Stimulated activated CD4-positive, alpha-beta T cell treated with anti-CD3 and anti-CD28 coated beads, Interleukin-1b, Interleukin-23, amount 100 ng/mL, for 1 hour (primary cell): ENCODE data around the gene MYO1E.
"Not testable (repeated sequence)": the region's sequence is repeated elsewhere in the genome, so short reads cannot be mapped to it uniquely, and the experiment has no call there.

Experiments used
- DNase-seq, 2 donors: peaks; one replicate each; pipeline ENCODE4 v3.0.0-alpha.2; 2020; ENCODE audit warnings: low read depth in 2 of 2

MYO1E gene

GRCh38 chr15:59387196-59387878 is 14.7 kb upstream of the MYO1E start:
- not testable (repeated sequence) for DNase-seq

GRCh38 chr15:59385171-59385570 is 12.5 kb upstream of the MYO1E start:
- DNase-seq = no peak

GRCh38 chr15:59384507-59384906 is 11.8 kb upstream of the MYO1E start:
- DNase-seq = no peak

- no peak for DNase-seq
These were observed 8.4 kb upstream of the MYO1E start for GRCh38 chr15:59380902-59381610.

- no peak for DNase-seq
These were observed 6.9 kb upstream of the MYO1E start for GRCh38 chr15:59379531-59379930.

- DNase-seq = no peak
These were observed 6.2 kb upstream of the MYO1E start for GRCh38 chr15:59378855-59379254.

GRCh38 chr15:59377924-59378323 is 5.3 kb upstream of the MYO1E start:
- DNase-seq = no peak

GRCh38 chr15:59376733-59377132 is 4.1 kb upstream of the MYO1E start:
- no peak for DNase-seq

- no peak for DNase-seq
These were observed 544 bp upstream of the MYO1E start for GRCh38 chr15:59373215-59373614.

- DNase-seq = no peak
These were observed 966 bp downstream of the MYO1E start for GRCh38 chr15:59371458-59372351.

GRCh38 chr15:59369597-59369996 is 3.1 kb downstream of the MYO1E start:
- DNase-seq = no peak

GRCh38 chr15:59367022-59367451 is 5.6 kb downstream of the MYO1E start:
- no peak for DNase-seq

- DNase-seq = no peak
These were observed 6.2 kb downstream of the MYO1E start for GRCh38 chr15:59366333-59367021.

- no peak for DNase-seq
These were observed 8.4 kb downstream of the MYO1E start for GRCh38 chr15:59364248-59364647.

- no peak for DNase-seq
These were observed 10.3 kb downstream of the MYO1E start for GRCh38 chr15:59362331-59362730.

- DNase-seq = no peak
These were observed 11.8 kb downstream of the MYO1E start for GRCh38 chr15:59360896-59361295.

GRCh38 chr15:59360305-59360704 is 12.4 kb downstream of the MYO1E start:
- no peak for DNase-seq

- no peak for DNase-seq
These were observed 16.9 kb downstream of the MYO1E start for GRCh38 chr15:59355730-59356129.

GRCh38 chr15:59354417-59355031 is 18.1 kb downstream of the MYO1E start:
- no peak for DNase-seq

- DNase-seq = no peak
These were observed 18.7 kb downstream of the MYO1E start for GRCh38 chr15:59353994-59354416.

- DNase-seq = no peak
These were observed 20.0 kb downstream of the MYO1E start for GRCh38 chr15:59352683-59353082.
